SK-N-DZ (cell line): ENCODE data around the gene HSPB2. TPM values are rescaled to one million over a fixed set of nuclear protein-coding genes. Genes with fewer than 3 reads are reported as not detected.
"Not testable (repeated sequence)": the region's sequence is repeated elsewhere in the genome, so short reads cannot be mapped to it uniquely, and the experiment has no call there.

Source experiments
- DNase-seq: peaks from one replicate; pipeline ENCODE4 v3.0.0-alpha.2; 2015; ENCODE audit warnings: low spot score
- polyA plus RNA-seq, 2 experiments: library from polyadenylated mRNA; depleted of rRNA; stranded (reverse); fragments of >200 nt; gene quantifications; 2 replicates each; pipeline ENCODE4 v1.2.3, GENCODE V29; 2014

HSPB2 gene
- not detected in 2 replicates for polyA plus RNA-seq (2014; cell fraction: cytosol; rRNA removed)
- polyA plus RNA-seq (2014; cell fraction: nucleus; rRNA removed) = not detected in 2 replicates

DNA sequence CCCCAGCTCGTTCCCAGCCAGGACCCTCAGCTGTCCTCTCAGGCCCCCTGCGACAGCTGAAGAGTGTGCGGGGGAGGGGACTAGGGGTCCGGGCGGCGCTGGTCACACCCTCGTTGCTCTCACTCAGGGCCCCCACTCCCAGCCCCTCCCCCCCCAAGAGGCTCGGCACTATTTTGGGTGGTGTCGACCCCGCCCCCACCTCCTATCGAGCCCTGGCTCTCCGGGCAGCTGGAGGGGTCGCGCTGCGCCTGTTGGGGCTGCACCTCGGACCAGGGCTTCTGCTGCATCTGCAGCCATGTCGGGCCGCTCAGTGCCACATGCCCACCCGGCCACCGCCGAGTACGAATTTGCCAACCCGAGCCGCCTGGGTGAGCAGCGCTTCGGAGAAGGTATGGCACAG is at the start of gene HSPB2:
HSPB2 (plus strand) TSS at position 200 of the 400 bp plus-strand sequence; CDS start at position 296, 96 bp downstream.
- DNase-seq = no peak

GRCh38 chr11:111870113-111870512 is 42.4 kb upstream of the HSPB2 start:
- no peak for DNase-seq

DNA sequence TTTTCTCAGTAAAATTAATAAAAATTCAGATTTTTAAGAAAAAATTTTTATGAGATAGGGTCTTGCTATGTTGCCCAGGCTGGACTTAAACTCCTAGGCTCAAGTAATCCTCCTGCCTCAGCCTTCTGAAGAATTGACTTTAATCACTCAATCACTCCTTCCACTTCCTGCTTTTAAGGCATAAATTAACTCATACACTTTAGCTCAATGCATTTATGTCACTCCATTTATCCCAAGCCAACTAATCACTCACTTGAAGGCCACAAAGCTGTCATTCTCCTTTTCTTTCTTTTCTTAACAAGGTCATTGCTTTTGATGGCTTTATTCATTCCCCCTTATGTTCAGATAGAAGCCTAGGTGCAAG is 42.0 kb upstream of the HSPB2 start:
- no peak for DNase-seq

- peak; percentile 71 for DNase-seq
These were observed 41.4 kb upstream of the HSPB2 start, which contains the start of gene ALG9 for GRCh38 chr11:111870886-111871692. Gene ALG9, minus strand, starts transcription at chr11:111871581. Its CDS starts 99 bp downstream, at chr11:111871482.

- DNase-seq = no peak
These were observed 40.8 kb upstream of the HSPB2 start for GRCh38 chr11:111871693-111872161.

DNA sequence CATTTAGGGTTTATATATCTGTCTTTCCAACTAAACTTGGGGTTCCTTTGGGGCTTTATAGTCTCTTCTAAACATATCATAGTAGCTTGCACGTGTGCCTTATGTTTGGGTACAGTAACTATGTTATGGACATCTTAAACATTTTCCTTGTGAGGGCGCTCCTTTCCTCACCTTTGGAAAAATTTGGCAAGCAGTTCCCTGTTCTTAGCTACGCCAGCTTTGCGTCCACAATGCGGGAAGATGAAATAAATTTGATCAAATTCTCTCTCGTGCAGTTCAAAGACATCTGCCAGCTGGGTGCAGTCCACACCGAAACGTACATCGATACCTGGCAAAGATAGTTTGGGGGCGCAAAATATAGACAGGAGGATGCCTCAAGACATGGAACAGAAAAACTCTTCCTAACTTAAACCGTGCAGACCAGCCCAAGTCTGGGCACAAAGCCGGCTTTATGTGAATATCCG is 34.1 kb upstream of the HSPB2 start:
- no peak for DNase-seq

DNA sequence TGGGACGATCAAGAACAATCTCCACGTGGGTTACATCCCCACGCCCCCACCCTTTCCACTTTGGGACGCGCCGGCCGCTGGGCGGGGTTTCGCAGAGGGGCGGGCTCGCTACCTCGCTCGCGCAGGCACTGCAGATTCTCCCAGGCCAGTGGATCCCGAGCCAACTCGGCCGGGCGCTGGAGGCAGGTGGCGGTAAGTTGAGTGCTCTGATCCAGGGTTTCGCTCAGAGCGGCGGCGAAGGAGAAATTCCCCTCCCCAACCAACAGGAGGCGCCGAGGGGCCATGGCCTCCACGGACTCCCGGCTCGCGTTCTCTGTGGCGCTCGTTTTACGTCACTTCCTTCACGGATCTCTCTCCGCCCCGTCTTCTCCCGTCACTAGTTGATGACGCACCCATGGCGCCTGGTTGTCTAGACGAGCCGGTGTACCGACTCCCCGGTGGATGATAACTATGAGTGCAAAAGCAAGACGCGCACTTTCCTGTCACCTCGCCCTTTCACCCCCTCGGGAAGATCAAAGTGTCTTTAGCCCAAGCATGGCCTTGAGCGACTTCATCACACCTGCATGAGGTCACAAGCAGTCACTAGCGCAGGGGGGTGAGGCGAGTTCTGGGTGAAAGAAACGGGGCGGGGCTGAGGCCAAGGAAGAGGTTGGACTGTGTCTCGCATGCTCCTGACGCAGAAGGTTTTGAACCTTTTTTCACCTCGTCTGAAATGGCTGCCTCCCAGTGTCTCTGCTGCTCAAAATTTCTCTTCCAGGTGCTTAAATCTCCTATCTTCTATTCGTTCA is 33.5 kb upstream of the HSPB2 start, which contains the start of the genes CFAP68 and FDXACB1:
CFAP68 (plus strand) TSS at position 693 of the 788 bp plus-strand sequence; CDS start at position 713, 20 bp downstream.
FDXACB1 (minus strand) TSS at position 317 of the 788 bp plus-strand sequence; CDS start at position 284, 33 bp downstream.
- peak; percentile 96 for DNase-seq

- DNase-seq = no peak
These were observed 32.9 kb upstream of the HSPB2 start for GRCh38 chr11:111879637-111879960.

GRCh38 chr11:111882202-111882601 is 30.3 kb upstream of the HSPB2 start:
- DNase-seq = no peak

DNA sequence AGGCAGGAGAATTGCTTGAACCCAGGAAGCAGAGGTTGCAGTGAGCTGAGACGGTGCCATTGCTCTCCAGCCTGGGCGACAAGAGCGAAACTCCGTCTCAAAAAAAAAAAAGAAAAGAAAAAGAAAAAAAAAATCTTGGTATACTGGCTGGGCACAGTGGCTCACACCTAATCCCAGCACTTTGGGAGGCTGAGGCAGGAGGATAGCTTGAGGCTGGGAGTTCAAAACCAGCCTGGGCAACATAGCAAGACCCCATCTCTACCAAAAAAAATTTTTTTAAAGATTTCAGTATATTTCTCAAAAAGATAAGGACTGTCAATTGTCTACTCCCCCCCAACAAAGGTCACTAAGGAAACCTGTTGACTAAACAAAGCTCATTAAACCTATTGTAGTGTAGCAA is 27.5 kb upstream of the HSPB2 start:
- not testable (repeated sequence) for DNase-seq

DNA sequence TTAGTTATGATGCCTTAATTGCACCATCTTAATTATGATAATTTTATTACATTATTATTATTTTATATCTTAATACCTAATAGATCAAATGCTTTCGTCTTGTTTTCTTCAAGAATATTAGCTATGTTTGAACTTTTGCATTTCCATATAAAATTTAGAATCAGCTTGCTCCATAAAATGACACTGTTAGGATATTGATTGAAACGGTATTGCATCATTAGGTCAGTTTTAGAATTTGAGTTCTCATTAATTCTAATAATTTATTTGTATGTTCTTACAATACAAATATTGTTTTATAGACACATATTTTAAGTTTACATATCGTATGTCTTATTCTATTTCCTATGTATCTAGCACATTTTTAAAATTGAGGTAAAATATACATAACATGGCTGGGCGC is 26.5 kb upstream of the HSPB2 start:
- no peak for DNase-seq

DNA sequence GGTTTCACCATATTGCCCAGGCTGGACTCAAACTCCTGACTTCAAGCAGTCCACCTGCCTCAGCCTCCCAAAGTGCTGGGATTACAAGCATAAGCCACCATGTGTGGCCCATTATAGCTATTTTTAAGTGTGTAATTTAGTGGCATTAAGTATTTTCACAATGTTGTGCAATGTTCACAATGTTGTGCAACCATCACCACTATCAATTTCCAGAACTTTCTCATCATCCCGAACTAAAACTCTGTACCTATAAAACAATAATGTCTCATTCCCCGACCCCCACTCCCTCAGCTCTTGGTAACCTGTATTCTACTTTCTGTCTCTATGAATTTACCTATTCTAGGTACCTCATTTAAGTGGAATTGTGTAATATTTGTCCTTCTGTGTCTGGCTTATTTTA is 25.7 kb upstream of the HSPB2 start:
- DNase-seq = no peak

- no peak for DNase-seq
These were observed 7.1 kb upstream of the HSPB2 start for GRCh38 chr11:111905411-111905810.

DNA sequence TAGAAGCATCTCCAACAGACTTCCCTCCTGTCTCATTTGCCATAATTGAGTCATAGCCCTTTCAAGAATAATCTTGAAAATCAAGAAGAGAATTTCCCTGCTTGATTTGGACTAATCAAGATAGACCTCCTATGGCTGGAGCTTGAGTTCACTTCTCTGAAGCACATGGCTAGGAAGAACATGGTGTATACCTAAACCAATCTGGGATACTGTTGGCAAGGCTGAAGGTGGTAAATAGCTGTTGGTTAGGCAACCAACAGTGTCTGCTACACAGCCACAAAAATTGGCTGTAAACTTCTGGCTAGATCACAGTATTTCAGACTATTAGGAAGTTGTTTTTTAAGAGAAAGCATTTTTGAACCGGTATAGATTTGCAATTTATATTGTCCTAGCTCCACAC is 5.9 kb upstream of the HSPB2 start:
- DNase-seq = no peak

- no peak for DNase-seq
These were observed 3.8 kb upstream of the HSPB2 start for GRCh38 chr11:111908639-111909305.

- no peak for DNase-seq
These were observed 3.2 kb upstream of the HSPB2 start for GRCh38 chr11:111909378-111909777.

- no peak for DNase-seq
These were observed 1.6 kb upstream of the HSPB2 start for GRCh38 chr11:111910676-111911562.

- no peak for DNase-seq
These were observed 752 bp upstream of the HSPB2 start, which contains the start of gene CRYAB for GRCh38 chr11:111911563-111912401. Gene CRYAB, minus strand, starts transcription at chr11:111911770. Its CDS starts 46 bp downstream, at chr11:111911724.
